NCI-H82 treated with DMSO at 0.1 percent for 48 hours (cell line): Measurements from ENCODE around the gene LONP2.
"Not testable (repeated sequence)": the region's sequence is repeated elsewhere in the genome, so short reads cannot be mapped to it uniquely, and the experiment has no call there.

Source experiments
- DNase-seq: peaks from one replicate; lab custom pipeline; 2025; ENCODE audit not compliant: unreplicated experiment; lab: John Stamatoyannopoulos, UW

LONP2 gene

DNA sequence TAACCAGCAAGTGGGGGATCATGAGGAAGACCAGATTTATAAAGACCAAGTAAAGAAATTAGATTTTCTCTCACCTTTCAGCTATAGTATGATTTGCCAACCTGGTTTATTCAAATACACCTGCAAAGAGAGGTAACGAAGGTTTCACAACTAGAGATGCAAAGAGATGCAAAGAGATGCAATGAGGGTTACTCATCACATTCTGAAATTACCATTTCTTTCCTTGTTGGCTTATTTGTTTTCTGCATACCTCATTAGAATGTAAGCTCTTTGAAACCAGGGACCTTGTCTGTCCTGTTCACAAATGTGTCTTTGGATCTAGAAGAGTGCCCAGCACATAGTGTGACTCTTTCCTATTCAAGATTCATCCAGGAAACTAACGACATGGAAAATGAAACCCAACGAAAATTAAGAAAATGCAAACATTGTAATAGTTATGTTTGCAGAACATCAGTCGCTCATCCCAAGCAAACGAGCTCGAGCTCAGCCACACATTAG is 9.0 kb upstream of the LONP2 start:
- no peak for DNase-seq

DNA sequence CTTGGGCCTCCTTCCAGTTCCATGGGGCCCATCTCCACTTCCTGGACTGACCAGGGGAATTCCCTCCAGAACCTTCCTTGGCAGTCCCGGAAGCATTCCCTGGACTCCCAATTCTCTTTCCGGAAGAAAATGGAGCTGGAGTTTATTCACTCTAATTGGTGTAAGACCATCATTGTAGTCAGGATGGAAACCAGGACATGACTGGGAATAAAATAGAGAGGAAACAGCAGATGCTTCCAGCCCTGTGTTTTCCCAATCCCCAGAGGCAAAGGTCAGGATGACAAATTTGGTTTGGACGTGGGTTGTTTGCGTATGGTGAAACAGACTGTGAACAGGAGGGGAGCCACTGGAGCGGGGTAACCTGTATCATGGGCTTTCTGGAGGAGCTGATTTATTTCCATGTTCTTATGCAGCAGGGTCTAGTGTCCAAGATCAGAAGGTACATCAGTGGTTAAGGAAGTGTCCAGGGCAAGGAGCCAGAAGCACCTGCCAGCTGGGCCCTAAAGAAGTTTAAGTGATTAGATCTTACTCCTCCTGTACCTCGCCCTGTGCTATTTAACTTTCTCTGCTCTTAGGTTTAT is 8.5 kb upstream of the LONP2 start:
- no peak for DNase-seq

DNA sequence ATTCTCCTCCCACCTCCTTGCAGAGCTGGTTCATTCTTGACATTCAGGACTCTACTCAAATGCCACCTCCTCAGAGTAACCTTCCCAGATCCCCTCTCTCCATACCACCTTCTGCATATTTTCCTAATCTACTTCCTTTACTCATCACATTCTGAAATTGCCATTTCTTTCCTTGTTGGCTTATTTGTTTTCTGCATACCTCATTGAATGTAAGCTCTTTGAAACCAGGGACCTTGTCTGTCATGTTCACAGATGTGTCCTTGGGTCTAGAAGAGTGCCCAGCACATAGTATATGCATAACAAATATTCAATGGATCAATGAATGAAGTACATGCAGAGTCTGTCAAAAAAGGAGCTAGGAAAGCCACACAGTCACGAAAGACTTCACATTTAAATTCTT is 7.8 kb upstream of the LONP2 start:
- no peak for DNase-seq

DNA sequence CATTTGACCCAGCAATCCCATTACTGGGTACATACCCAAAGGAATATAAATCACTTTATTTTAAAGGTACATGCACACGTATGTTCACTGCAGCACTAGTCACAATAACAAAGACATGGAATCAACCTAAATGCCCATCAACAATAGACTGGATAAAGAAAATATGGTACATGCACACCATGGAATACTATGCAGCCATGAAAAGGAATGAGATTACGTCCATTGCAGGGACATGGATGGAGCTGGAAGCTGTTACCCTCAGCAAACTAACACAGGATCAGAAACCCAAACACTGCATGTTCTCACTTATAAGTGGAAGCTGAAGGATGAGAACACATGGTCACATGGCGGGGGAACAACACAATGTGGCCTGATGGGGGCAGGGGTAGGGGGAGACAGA is 4.0 kb upstream of the LONP2 start:
- not testable (repeated sequence) for DNase-seq

DNA sequence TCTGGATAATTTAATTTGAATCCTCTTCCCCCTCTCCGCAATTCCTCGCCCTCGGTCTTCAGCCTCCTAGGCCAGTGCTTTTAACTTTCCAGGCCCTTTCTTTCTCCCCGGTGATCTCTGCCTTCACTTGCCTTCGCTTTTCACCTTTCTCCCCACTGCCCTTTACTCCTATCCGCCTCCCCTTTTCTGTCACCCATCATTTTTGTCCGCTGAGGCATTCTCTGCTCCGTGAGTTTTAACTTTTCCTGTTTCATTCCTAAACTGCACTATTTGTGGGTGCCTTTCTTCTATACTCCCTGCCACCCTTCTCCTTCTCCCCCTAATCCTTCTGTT is 729 bp downstream of the LONP2 start:
- no peak for DNase-seq

DNA sequence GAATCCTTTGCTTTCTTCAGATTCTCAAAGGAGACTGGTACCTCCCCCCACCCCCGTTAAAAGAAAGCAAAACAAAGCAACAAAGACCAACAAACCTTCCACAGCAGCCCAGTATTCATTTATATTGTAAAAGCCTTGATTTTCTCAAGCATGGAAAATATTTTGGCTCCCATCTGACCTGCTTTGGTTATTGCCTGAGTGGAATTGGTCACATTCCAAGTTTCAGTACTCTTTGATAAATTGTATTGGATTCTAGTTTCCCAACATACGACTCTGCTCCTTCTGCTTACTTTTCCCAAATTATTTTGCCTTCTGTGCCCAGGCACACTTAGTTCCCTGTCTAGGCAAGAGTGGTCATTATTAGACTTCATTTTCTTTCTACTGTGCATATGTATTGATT is 2.0 kb downstream of the LONP2 start:
- no peak for DNase-seq

DNA sequence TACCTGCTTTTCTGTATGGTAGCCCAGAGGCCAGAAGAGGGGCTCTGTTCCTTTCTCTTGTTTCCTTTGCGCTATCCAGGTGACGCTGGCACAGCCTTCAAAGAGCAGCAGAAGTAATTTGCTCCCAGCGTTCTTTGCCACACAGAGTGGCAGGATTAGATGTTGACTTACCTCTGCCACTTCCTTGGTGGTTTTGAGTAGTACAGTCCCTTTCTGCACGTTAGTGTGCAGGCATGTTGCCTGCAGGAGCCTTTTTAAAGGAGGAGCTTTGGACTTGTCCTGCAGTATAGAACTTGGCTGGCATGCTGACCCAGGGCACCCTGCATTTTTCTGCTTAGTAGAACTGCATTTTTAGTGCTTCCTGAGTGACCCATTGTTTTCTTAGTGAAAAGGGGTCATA is 3.2 kb downstream of the LONP2 start, which contains the start of gene ABCC11:
TSS of gene ABCC11 (minus strand) at position 229 of the 400 bp plus-strand sequence. CDS start 15,618 bp downstream, outside the sequence.
- no peak for DNase-seq

DNA sequence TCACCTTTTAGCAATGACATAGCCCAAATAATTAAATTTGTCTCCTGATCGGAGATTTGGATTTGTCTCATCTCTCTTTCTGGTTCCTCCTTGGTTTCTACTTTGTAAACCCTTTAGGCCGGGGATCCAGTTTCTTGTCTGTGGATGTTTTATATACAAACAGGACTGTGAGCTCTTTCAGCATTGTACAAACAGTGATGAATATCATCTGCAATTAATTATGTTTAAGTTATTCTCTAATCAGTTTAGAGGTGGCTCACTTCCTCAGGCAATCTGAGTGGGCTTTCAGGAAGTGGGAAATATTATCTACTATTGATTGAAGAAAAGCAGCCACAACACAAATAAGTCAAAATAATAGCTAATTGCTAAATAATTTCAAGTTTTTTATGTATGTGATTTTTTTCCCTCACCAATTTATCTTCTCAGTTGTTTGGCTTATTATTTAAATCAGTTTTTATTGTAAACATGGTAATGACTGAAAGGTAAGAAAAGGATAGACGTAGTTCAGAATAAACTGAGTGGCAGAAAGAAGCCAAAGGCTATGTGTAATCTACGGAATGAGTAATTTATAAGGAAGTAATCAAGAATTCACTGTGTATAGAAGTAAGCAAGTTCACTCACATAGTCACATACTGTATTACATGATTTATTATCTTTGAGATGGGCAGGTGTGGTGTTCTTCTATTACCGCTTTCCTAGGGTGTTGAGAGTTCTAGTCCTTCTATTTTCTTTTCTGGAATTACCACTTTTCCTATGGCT is 6.6 kb downstream of the LONP2 start:
- DNase-seq: no peak

DNA sequence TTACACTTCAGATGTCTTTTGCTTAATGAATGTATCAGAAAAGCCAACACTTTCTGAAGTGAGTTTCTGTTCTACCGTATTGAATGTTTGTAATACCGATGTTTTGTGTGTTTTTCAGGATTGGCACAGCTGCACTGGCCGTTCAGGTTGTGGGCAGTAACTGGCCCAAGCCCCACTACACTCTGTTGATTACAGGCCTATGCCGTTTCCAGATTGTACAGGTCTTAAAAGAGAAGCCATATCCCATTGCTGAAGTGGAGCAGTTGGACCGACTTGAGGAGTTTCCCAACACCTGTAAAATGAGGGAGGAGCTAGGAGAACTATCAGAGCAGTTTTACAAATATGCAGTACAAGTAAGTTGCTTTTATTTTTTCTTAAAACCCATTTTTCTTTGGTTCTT is 7.9 kb downstream of the LONP2 start:
- no peak for DNase-seq

DNA sequence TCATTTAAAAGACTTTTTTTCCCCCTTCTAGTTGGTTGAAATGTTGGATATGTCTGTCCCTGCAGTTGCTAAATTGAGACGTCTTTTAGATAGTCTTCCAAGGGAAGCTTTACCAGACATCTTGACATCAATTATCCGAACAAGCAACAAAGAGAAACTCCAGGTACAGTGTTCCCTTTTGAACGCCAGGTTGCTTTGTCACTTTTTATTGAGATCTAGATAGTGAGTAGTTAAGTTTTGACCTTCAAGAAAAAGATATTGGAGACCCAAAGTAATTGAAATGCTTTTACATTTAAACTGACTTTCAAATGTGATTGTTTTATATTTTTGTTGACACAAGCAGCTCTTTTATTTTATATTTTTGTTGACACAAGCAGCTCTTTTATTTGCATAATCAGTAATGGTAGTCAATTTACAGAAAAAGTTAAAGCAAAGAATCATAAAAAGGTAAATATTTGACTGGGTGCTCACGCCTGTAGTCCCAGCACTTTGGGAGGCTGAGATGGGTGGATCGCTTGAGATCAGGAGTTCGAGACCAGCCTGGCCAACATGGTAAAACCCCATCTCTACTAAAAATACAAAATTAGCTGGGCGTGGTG is 12.6 kb downstream of the LONP2 start:
- DNase-seq: no peak

DNA sequence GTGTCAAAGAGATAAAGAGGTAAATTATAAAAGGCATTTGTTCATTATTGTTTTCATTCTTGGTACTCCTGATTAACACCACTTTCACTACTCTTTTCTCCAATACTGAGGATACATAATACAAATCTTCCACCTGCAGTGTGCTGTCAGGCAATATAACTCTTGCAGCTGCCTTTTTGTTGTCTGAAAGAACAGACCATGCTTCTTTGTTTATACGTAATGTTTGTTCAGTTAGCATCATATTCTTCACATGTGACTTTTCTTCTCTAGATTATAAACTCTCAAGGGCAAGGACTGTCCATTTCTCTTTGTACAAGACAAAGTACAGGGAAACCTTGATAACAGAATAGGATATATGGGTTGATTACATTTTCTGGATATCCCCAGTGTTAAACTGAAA is 17.5 kb downstream of the LONP2 start:
- DNase-seq: no peak

DNA sequence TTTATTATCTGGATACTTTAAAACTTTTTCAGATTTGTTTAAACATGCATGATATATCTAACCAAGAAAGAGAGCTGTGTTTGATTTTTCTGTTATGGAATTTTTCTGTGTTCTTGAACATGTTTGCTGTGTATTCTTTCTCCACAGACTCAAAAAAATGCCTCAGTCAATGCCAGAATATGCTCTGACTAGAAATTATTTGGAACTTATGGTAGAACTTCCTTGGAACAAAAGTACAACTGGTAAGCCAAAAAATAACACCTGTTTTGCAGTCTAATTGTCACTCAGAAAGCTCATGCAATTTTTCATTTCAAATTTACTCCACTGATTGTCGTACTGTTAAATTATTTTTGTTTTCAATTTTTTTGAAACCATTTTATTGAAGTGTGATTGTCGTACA is 18.5 kb downstream of the LONP2 start:
- no peak for DNase-seq

DNA sequence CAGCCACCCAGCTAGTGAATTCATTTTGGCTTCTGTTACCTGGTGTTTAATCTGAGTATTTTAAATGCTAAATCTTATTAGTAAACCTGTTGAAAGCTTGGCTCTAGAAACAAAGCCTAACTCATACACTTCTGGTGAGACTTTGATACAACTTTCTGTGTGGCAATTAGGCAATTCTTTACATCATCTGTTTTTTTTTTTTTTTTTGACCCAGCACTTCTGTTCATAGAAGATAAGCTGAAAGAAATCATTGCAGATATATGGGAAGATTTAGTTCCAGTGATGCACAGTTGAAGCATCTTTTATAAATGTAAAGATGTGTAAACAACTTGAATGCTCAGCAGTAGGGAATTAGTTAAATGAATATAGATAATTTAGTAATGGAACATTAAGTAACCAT is 24.9 kb downstream of the LONP2 start:
- DNase-seq: no peak

DNA sequence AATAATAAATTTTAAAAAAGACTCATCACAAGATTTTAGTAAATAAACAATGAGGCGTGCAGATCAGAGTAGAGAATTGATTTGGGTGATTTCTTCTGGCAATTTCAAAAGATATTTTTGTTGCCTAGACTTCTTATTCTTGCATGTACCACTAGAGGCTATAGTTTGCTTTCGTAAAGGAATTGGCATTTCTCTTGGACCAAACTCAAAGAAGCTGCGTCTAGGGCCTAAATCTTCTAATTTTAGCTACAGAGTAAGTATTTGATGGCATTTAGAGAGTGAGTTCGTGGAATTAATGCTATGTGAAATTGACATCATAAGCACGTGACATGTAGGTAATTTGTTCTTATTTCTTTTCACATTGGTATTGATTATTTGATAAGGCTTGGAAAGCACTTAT is 27.6 kb downstream of the LONP2 start:
- DNase-seq: no peak

DNA sequence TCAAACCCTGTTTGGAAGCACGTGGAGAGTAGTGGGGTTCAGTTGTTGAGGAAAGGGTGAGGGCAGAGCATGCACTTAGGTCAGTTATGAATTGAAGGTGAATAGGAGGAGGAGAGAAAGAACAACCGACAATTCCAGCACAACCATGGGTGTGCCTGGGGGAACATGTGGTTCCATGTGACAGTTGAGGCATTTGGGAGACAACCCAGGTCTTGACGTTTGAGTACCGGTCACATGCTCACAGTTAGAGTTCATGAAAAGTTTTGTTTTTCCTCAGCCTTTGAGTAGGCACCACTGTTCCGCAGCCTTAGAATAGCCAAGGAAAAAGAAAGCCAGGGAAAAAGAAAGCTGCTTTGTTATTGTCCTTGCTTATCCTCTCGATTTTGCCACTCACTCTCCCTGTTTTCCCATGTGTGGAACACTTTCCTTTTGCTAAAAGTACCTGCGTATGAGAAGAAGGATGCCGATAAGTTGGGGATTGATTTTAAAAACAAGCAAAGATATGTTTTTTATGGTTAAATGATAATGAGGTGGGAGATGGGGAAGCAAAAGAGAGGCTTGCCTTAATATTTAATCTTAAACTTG is 28.8 kb downstream of the LONP2 start:
- DNase-seq: no peak

DNA sequence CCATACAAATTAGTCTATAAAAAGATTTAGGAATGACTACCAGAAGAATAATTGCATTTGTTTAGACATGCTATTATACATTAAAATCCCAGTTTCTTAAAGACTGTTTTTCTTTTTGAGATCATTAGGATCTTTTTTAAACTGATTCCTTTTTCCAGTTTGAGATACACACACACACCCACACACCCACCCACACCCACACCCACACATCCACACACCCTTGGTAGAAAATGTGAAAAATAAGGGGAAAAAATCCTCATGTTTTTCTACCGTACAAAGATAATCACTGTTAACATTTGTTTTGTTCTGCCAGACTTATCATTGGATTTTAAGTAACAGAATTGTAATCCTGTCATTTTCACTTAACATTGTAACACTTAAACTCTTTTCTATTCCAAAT is 30.4 kb downstream of the LONP2 start:
- DNase-seq: no peak

DNA sequence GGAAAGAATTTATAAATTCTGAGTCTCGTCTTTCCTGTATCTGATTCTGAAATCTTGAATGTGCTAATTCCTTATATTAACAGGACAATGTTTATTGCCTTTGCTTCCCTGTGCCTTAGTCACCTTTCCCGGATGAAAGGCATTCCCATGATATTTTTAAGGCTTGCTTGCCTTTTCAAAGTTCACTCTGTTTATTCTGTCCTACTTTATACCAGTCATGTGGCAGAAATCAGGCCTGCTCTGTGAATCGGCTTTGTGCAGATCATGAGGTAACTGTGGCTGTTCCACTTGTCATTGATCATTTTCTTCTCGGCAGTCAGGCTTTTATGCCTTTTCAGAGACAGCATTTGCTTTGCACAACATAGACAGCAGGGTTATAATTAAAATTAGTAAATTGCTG is 32.0 kb downstream of the LONP2 start:
- no peak for DNase-seq

DNA sequence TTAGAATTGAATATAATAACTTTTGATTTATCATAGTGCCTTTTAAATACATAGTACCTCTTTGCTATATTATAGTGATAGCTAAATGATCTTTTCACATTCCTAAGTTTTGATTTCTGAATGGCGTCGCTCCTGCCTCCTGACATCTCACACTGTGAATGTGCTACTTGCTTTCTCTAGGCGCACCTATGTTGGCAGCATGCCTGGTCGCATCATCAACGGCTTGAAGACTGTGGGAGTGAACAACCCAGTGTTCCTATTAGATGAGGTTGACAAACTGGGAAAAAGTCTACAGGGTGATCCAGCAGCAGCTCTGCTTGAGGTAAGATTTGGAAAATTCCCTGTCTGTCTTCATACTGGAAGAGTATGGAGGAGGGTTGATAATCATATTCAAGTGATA is 33.1 kb downstream of the LONP2 start:
- DNase-seq: no peak

DNA sequence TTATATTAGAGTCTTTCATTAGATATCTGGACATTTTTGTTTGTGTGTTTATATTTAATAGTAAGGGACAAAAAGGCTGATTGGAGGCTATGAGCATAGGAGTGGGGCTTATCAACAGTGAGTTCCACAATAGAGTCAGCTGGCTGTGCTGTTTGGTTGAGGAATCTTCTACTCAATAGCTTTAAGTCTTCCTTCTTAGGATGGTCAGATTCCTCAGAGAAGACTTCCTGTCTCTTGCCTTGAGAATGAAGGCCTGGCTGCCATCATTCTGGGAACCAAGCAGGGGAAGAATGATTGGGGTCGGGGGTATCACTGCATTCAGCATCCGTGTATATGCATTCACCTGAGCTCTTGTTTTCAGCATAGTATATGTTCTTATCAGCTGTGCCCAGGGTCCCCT is 35.1 kb downstream of the LONP2 start:
- no peak for DNase-seq

DNA sequence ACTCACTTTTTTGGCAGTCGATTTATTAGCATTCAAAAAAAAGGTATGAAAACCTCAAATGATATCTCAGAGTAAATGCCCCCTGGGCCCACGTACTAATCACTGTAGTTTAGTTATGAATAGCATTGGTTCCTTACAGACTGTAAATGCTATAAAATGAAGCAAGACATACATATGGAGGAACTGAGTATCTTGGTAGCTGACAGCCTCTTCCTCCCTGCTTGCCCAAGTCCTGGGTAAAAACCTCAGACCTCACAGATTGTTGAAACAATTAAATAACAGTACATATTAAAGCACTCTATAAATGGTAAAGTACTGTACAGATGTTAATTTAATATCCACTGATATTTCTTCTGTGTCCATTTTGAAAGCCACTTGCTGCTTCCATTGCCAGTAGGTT is 36.4 kb downstream of the LONP2 start:
- no peak for DNase-seq

DNA sequence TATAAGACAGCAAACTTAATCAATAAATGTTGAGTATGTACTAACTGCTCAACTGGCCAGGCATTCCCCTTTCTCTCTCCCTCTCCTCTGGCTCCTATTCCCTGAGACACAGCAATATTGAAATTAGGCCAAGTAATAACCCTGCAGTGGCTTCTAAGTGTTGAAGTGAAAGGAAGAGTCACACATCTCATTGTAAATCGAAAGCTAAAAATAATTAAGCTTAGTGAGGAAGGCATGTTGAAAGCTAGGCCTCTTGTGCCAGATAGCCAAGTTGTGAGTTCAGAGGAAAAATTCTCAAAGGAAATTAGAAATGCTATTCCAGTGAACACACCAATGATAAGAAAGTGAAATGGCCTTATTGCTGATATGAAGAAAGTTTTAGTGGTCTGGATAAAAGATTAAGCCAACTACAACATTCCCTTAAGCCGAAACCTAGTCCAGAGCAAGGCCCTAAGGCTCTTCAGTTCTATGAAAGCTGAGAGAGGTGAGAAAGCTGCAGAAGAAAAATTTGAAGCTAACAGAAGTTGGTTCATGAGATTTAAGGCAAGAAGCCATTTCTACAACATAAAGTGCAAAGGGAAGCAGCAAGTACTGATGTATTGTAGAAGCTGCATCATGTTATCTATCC is 38.6 kb downstream of the LONP2 start:
- no peak for DNase-seq
